IgD-negative memory B cell (primary cell): ENCODE measurements around the gene FMR1NB. TPM values are rescaled to one million over a fixed set of nuclear protein-coding genes. Genes with fewer than 3 reads are reported as not detected.

Experiments used
- H3K27ac Mint-ChIP-seq, 3 donors: one replicate each; pipeline ENCODE4 v1.8.0; 2020 to 2022; ENCODE audit warnings: mild to moderate bottlenecking in 3 of 3, mixed read lengths in 3 of 3, moderate library complexity in 1 of 3
- H3K27me3 Mint-ChIP-seq: one replicate; pipeline ENCODE4 v1.8.0; 2021; ENCODE audit warnings: mixed read lengths
- H3K36me3 Mint-ChIP-seq: one replicate; pipeline ENCODE4 v1.8.0; 2020; ENCODE audit warnings: mild to moderate bottlenecking, mixed read lengths
- H3K4me1 Mint-ChIP-seq, 3 donors: one replicate each; pipeline ENCODE4 v1.8.0; 2020 to 2022; ENCODE audit warnings: mixed read lengths in 3 of 3, mild to moderate bottlenecking in 1 of 3
- H3K4me3 Mint-ChIP-seq, 4 donors: one replicate each; pipeline ENCODE4 v1.8.0; 2020 to 2022; ENCODE audit warnings: mild to moderate bottlenecking in 4 of 4, mixed read lengths in 4 of 4, moderate library complexity in 3 of 4
- H3K9me3 Mint-ChIP-seq, 3 donors: one replicate each; pipeline ENCODE4 v1.8.0; 2020 to 2021; ENCODE audit warnings: mixed read lengths in 3 of 3, mild to moderate bottlenecking in 1 of 3
- polyA plus RNA-seq: library from polyadenylated mRNA; unstranded; fragments of 300-500 nt; fragmentation: Illumina TruSeq; gene quantifications from one replicate; pipeline ENCODE4 v1.2.3, GENCODE V29; 2021

The FMR1NB gene
- not detected for polyA plus RNA-seq

- Mint-ChIP-seq H3K27me3 (no peaks in the 10 kb centered on the region), H3K27ac (no peak within 1 kb of the TSS), H3K9me3 (peaks cover 0 to 8% (median 5%) of the 10 kb centered on the region in 3 donors), H3K36me3 (no peaks in the 10 kb centered on the region), H3K4me3 (no peak within 1 kb of the TSS), H3K4me1 (peaks cover 0 to 1% (median 0%) of the 10 kb centered on the region in 3 donors)
Observed at GRCh38 chrX:147981038-147981752, at the start of gene FMR1NB. Gene FMR1NB, plus strand, starts transcription at chrX:147981337. Its CDS starts 66 bp downstream, at chrX:147981403.

DNA sequence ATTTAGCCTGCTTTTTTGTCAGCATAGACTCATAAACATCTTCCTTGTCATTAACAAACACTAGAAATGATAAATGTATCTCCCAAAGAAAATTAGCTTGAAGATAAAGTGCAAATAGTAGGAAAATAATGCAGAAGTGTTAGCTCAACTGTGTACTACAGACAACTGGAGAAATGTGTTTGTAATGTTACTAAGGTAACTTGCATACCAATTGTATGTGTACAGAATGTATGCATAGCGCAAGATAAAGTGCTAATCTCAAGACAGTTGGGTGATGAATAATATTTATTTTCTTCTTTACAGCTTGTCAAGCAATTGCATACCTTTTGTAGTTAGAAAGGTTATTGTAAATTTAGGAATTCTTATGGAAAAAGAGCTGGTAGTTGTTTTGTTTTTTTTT, 47.3 kb upstream of the FMR1NB start:
- peaks cover 3% of the 10 kb centered on the region for H3K36me3 Mint-ChIP-seq
- H3K9me3 Mint-ChIP-seq, result no peaks in the 10 kb centered on the region
- no peak overlapping the region for H3K4me3 Mint-ChIP-seq
- peak overlapping the region in 1 of 3 donors; percentile 73 for H3K27ac Mint-ChIP-seq
- H3K4me1 Mint-ChIP-seq, result no peaks in the 10 kb centered on the region
- H3K27me3 Mint-ChIP-seq, result no peaks in the 10 kb centered on the region

- Mint-ChIP-seq H3K4me1 (no peaks in the 10 kb centered on the region), H3K4me3 (no peak overlapping the region), H3K27ac (no peak overlapping the region), H3K9me3 (no peaks in the 10 kb centered on the region), H3K27me3 (no peaks in the 10 kb centered on the region), H3K36me3 (no peaks in the 10 kb centered on the region)
Observed at GRCh38 chrX:147935156-147935758, 45.9 kb upstream of the FMR1NB start.

DNA sequence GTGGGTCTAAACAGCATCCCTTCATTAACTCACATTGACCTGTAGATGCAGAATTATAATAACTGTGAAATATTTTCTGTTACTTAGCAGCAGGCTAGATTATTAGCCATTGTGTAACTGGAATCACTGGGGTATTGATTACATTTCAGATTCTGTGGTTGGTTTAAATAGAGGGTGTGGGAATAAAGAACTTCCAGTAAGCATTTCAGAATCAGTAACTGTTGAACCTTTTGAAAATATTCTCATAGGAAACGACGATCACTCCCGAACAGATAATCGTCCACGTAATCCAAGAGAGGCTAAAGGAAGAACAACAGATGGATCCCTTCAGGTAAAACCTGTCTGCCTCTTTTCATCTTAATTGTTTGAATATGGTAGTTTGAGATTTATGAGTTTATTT, 35.9 kb upstream of the FMR1NB start:
- Mint-ChIP-seq H3K4me3 (no peak overlapping the region), H3K27me3 (no peaks in the 10 kb centered on the region), H3K9me3 (no peaks in the 10 kb centered on the region), H3K36me3 (peaks cover 2% of the 10 kb centered on the region), H3K4me1 (no peaks in the 10 kb centered on the region), H3K27ac (no peak overlapping the region)

DNA sequence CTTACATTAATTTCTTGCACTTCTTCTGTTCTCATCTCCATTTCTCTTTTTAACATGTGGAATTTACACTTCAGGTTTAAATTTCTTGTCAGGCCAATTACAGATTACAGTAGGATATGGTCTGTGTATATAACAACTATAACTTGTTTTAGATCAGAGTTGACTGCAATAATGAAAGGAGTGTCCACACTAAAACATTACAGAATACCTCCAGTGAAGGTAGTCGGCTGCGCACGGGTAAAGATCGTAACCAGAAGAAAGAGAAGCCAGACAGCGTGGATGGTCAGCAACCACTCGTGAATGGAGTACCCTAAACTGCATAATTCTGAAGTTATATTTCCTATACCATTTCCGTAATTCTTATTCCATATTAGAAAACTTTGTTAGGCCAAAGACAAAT, 32.6 kb upstream of the FMR1NB start:
- no peak overlapping the region for H3K27ac Mint-ChIP-seq
- H3K4me1 Mint-ChIP-seq, result no peaks in the 10 kb centered on the region
- no peaks in the 10 kb centered on the region for H3K27me3 Mint-ChIP-seq
- no peak overlapping the region for H3K4me3 Mint-ChIP-seq
- H3K36me3 Mint-ChIP-seq, result no peaks in the 10 kb centered on the region
- no peaks in the 10 kb centered on the region for H3K9me3 Mint-ChIP-seq

GRCh38 chrX:147950352-147950751, 30.8 kb upstream of the FMR1NB start:
- no peak overlapping the region for H3K27ac Mint-ChIP-seq
- H3K9me3 Mint-ChIP-seq, result no peaks in the 10 kb centered on the region
- no peaks in the 10 kb centered on the region for H3K27me3 Mint-ChIP-seq
- no peaks in the 10 kb centered on the region for H3K36me3 Mint-ChIP-seq
- no peak overlapping the region for H3K4me3 Mint-ChIP-seq
- H3K4me1 Mint-ChIP-seq, result no peaks in the 10 kb centered on the region

DNA sequence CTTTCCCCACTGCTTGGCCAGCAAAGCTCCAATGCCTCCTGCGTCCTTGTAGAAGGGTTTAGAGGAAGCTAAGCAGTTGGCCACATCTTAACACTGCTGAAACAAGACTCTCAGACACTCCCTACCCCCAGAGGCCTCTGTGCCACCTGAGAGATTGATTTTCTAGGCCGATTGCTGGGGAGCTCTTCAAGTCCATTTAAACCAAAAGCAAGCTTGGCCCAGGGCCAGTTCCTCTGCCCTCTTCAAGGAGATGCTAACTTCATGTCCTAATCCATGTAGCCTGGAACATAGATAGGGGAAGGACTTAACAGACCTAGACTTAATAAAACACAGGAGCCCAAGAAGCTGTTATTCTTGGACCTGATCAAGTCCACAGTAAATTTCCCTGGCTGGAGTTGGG, 27.2 kb upstream of the FMR1NB start:
- no peaks in the 10 kb centered on the region for H3K4me1 Mint-ChIP-seq
- H3K9me3 Mint-ChIP-seq, result no peaks in the 10 kb centered on the region
- H3K27ac Mint-ChIP-seq, result no peak overlapping the region
- no peak overlapping the region for H3K4me3 Mint-ChIP-seq
- no peaks in the 10 kb centered on the region for H3K27me3 Mint-ChIP-seq
- no peaks in the 10 kb centered on the region for H3K36me3 Mint-ChIP-seq

DNA sequence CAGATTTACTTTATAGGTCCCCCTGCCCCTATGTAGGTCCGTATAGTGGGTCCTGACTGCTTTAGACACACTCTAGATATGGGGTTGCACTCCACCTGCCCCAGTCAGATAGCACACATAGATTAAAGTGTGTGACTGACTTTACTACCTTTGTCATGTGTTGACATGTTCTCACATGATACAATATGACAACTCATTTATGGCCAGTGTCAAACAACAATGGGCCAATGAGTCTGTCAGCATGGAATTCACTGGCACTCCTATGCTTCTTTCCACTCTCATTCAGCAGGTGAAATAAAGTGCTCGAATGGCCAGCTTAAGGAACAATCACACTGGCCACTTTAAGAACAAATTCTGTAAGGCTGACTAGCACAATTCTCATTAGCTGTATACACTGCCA, 23.8 kb upstream of the FMR1NB start:
- no peak overlapping the region for H3K27ac Mint-ChIP-seq
- H3K9me3 Mint-ChIP-seq, result peaks cover 0 to 4% (median 0%) of the 10 kb centered on the region in 3 donors
- no peaks in the 10 kb centered on the region for H3K4me1 Mint-ChIP-seq
- no peak overlapping the region for H3K4me3 Mint-ChIP-seq
- H3K27me3 Mint-ChIP-seq, result peaks cover 5% of the 10 kb centered on the region
- peaks cover 2% of the 10 kb centered on the region for H3K36me3 Mint-ChIP-seq

GRCh38 chrX:147958291-147958690, 22.8 kb upstream of the FMR1NB start:
- H3K4me3 Mint-ChIP-seq, result no peak overlapping the region
- H3K27me3 Mint-ChIP-seq, result peaks cover 7% of the 10 kb centered on the region
- H3K9me3 Mint-ChIP-seq, result peaks cover 0 to 4% (median 0%) of the 10 kb centered on the region in 3 donors
- H3K27ac Mint-ChIP-seq, result no peak overlapping the region
- peaks cover 2% of the 10 kb centered on the region for H3K36me3 Mint-ChIP-seq
- no peaks in the 10 kb centered on the region for H3K4me1 Mint-ChIP-seq

GRCh38 chrX:147960722-147961121, 20.4 kb upstream of the FMR1NB start:
- peaks cover 2% of the 10 kb centered on the region for H3K36me3 Mint-ChIP-seq
- H3K27ac Mint-ChIP-seq, result no peak overlapping the region
- H3K27me3 Mint-ChIP-seq, result peaks cover 7% of the 10 kb centered on the region

GRCh38 chrX:147962476-147962875, 18.7 kb upstream of the FMR1NB start:
- Mint-ChIP-seq H3K36me3 (peaks cover 2% of the 10 kb centered on the region), H3K27ac (no peak overlapping the region), H3K9me3 (peaks cover 0 to 4% (median 0%) of the 10 kb centered on the region in 3 donors), H3K27me3 (peaks cover 7% of the 10 kb centered on the region), H3K4me1 (peaks cover 0 to 2% (median 0%) of the 10 kb centered on the region in 3 donors), H3K4me3 (no peak overlapping the region)

More at GRCh38 chrX:147960722-147961121, 20.4 kb upstream of the FMR1NB start:
- Mint-ChIP-seq H3K9me3 (peaks cover 0 to 4% (median 0%) of the 10 kb centered on the region in 3 donors), H3K4me1 (peaks cover 0 to 2% (median 0%) of the 10 kb centered on the region in 3 donors), H3K4me3 (no peak overlapping the region)

- Mint-ChIP-seq H3K27ac (no peak overlapping the region), H3K36me3 (no peaks in the 10 kb centered on the region), H3K4me3 (no peak overlapping the region), H3K9me3 (peaks cover 3 to 8% (median 4%) of the 10 kb centered on the region in 3 donors), H3K4me1 (peaks cover 0 to 1% (median 0%) of the 10 kb centered on the region in 3 donors), H3K27me3 (no peaks in the 10 kb centered on the region)
Observed at GRCh38 chrX:147978931-147979330, 2.2 kb upstream of the FMR1NB start.

GRCh38 chrX:148020329-148020728, 39.2 kb downstream of the FMR1NB start:
- Mint-ChIP-seq H3K27me3 (peaks cover 2% of the 10 kb centered on the region), H3K27ac (no peak overlapping the region), H3K4me3 (no peak overlapping the region), H3K9me3 (peaks cover 2 to 14% (median 6%) of the 10 kb centered on the region in 3 donors), H3K4me1 (peaks cover 8 to 14% (median 9%) of the 10 kb centered on the region in 3 donors), H3K36me3 (no peaks in the 10 kb centered on the region)

- H3K9me3 Mint-ChIP-seq, result no peaks in the 10 kb centered on the region
- H3K4me3 Mint-ChIP-seq, result peak overlapping the region in 1 of 4 donors; percentile 2
- peak overlapping the region in 1 of 3 donors; percentile 46 for H3K27ac Mint-ChIP-seq
- H3K4me1 Mint-ChIP-seq, result peaks cover 9 to 15% (median 10%) of the 10 kb centered on the region in 3 donors
- no peaks in the 10 kb centered on the region for H3K36me3 Mint-ChIP-seq
- H3K27me3 Mint-ChIP-seq, result no peaks in the 10 kb centered on the region
Observed at GRCh38 chrX:148024425-148025148, 43.5 kb downstream of the FMR1NB start.

DNA sequence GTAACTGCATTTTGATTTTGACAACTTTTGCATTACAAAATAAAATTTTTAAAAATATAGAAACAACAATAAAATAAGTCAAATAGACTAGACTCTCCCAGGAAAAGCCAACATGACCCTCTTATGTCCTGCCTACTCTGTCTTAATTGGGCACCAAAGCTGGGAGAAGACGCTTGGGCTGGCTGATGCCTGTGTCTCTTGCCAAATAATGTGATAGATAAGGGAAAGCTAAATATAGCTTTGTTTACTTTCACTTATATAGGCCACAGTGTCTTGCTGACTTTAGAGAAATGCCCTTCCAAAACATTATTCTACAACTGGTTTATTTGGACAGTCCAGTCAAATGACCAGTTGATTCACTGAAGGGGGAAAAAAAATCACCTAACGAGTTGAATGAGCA, 54.2 kb downstream of the FMR1NB start:
- H3K4me3 Mint-ChIP-seq, result no peak overlapping the region
- H3K9me3 Mint-ChIP-seq, result no peaks in the 10 kb centered on the region
- no peaks in the 10 kb centered on the region for H3K4me1 Mint-ChIP-seq
- H3K36me3 Mint-ChIP-seq, result no peaks in the 10 kb centered on the region
- H3K27me3 Mint-ChIP-seq, result no peaks in the 10 kb centered on the region
- H3K27ac Mint-ChIP-seq, result no peak overlapping the region
